ENCODE measurements around the gene MRPS15. TPM values are rescaled to one million over a fixed set of nuclear protein-coding genes. Genes with fewer than 3 reads are reported as not detected.
A peak's percentile ranks its signal among the peaks of the same experiment; 100 is the strongest.

Gene MRPS15
- total and polyA plus RNA-seq, 2 donors from 2014 or later, result 48.1 to 160 TPM

DNA sequence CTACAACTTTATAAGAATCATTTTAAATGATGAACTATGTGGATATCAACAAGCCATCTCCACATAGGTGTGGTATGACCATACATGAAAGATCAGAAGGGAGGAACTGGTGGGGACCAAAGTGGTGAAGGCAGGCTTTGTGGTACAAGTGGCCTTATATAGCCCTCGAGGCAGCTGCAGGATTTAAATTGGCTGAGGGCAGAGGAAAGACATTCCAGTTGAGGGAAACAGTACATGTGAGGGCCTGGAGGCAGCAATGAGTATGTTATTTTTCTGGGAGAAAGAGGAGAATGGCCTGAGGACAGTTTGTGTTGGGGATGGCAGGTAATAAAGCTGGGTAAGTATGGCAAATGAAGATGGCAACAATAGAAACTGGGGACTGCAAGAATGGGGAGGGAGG lies 31.1 kb downstream of the MRPS15 start:
- H3K27me3 ChIP-seq (ENCODE audit: control insufficient read depth, insufficient read depth, low read length), result no peaks in the 10 kb centered on the region
- no peak overlapping the region for H3K27ac ChIP-seq (ENCODE audit: low read depth in 2 of 2, low read length in 2 of 2)
- no peaks in the 10 kb centered on the region for H3K9me3 ChIP-seq (ENCODE audit: control insufficient read depth in 2 of 3, insufficient read depth in 1 of 3, low read length in 3 of 3)
- no peak overlapping the region for H3K9ac ChIP-seq (ENCODE audit: low read length in 3 of 3)
- peaks cover 0 to 6% (median 3%) of the 10 kb centered on the region in 3 donors for H3K4me1 ChIP-seq (ENCODE audit: control insufficient read depth in 2 of 3, insufficient read depth in 2 of 3, low read depth in 1 of 3, low read length in 3 of 3)
- H3K36me3 ChIP-seq (ENCODE audit: control insufficient read depth in 2 of 3, insufficient read depth in 3 of 3, low read length in 3 of 3), result peaks cover 4 to 7% (median 6%) of the 10 kb centered on the region in 3 donors
- no peak for FAIRE-seq
- intact Hi-C loops (cut with DNase I), result no loop called here
- DNase-seq, result no peak
- TF ChIP-seq, protein P1, sequence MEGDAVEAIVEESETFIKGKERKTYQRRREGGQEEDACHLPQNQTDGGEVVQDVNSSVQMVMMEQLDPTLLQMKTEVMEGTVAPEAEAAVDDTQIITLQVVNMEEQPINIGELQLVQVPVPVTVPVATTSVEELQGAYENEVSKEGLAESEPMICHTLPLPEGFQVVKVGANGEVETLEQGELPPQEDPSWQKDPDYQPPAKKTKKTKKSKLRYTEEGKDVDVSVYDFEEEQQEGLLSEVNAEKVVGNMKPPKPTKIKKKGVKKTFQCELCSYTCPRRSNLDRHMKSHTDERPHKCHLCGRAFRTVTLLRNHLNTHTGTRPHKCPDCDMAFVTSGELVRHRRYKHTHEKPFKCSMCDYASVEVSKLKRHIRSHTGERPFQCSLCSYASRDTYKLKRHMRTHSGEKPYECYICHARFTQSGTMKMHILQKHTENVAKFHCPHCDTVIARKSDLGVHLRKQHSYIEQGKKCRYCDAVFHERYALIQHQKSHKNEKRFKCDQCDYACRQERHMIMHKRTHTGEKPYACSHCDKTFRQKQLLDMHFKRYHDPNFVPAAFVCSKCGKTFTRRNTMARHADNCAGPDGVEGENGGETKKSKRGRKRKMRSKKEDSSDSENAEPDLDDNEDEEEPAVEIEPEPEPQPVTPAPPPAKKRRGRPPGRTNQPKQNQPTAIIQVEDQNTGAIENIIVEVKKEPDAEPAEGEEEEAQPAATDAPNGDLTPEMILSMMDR (IDR thresholded peaks at IDR 0.05; ENCODE audit: borderline replicate concordance, extremely low read depth, insufficient read depth), result no peak
- no peak overlapping the region for H3K4me3 ChIP-seq (ENCODE audit: low read length in 3 of 3)

DNA sequence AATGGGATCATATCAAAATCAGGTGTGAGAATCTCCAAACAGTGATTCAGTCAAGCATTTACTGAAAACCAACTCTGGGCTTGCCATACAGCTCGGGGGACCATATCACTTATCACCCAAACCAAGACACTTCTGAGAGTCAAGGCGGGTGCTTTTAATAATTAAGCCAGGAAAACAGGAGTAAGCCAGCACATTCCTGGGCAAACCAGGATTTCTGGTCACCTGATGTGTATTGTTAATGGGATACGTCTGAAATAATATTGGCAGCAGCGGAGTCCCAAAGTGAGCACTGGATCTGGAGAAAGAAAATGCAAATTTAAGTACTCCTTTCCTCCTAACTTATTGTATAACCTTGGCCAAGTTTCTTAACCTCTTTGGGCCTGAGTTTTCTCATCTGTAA lies 31.6 kb downstream of the MRPS15 start:
- peaks cover 0 to 6% (median 3%) of the 10 kb centered on the region in 3 donors for H3K4me1 ChIP-seq (ENCODE audit: control insufficient read depth in 2 of 3, insufficient read depth in 2 of 3, low read depth in 1 of 3, low read length in 3 of 3)
- H3K4me3 ChIP-seq (ENCODE audit: low read length in 3 of 3), result no peak overlapping the region
- intact Hi-C loops (cut with DNase I), result no loop called here
- H3K27me3 ChIP-seq (ENCODE audit: control insufficient read depth, insufficient read depth, low read length), result no peaks in the 10 kb centered on the region
- no peak overlapping the region for H3K27ac ChIP-seq (ENCODE audit: low read depth in 2 of 2, low read length in 2 of 2)
- peaks cover 4 to 7% (median 6%) of the 10 kb centered on the region in 3 donors for H3K36me3 ChIP-seq (ENCODE audit: control insufficient read depth in 2 of 3, insufficient read depth in 3 of 3, low read length in 3 of 3)
- FAIRE-seq (no peak), DNase-seq (peak in 1 of 5 donors; percentile 39)
- no peaks in the 10 kb centered on the region for H3K9me3 ChIP-seq (ENCODE audit: control insufficient read depth in 2 of 3, insufficient read depth in 1 of 3, low read length in 3 of 3)
- H3K9ac ChIP-seq (ENCODE audit: low read length in 3 of 3), result no peak overlapping the region
- TF ChIP-seq, protein P1 (IDR thresholded peaks at IDR 0.05; ENCODE audit: borderline replicate concordance, extremely low read depth, insufficient read depth), result no peak

DNA sequence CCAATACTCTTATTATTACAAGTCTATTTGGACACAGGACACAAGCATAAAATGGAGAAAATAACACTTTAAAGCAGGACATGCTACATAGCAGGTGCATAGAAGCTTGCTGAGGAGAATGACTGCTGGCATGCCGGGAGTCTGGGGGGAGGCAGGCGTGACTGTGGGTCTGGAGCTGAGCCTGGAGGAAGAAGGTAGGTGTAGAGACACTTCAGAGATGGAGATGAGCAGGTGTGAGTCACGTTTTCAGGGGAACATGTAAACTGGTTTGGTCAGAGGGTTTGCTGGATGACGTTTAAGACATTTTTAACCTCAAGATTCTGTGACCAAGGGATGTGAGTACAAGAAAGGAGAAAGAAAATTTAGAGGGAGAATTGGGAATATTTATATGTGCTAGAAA lies 38.4 kb downstream of the MRPS15 start:
- peaks cover 2 to 10% (median 8%) of the 10 kb centered on the region in 3 donors for H3K36me3 ChIP-seq (ENCODE audit: control insufficient read depth in 2 of 3, insufficient read depth in 3 of 3, low read length in 3 of 3)
- no peak overlapping the region for H3K4me3 ChIP-seq (ENCODE audit: low read length in 3 of 3)
- FAIRE-seq, result no peak
- no peak overlapping the region for H3K27ac ChIP-seq (ENCODE audit: low read depth in 2 of 2, low read length in 2 of 2)
- no peak for DNase-seq
- no peaks in the 10 kb centered on the region for H3K27me3 ChIP-seq (ENCODE audit: control insufficient read depth, insufficient read depth, low read length)
- no peaks in the 10 kb centered on the region for H3K4me1 ChIP-seq (ENCODE audit: control insufficient read depth in 2 of 3, insufficient read depth in 2 of 3, low read depth in 1 of 3, low read length in 3 of 3)
- H3K9ac ChIP-seq (ENCODE audit: low read length in 3 of 3), result no peak overlapping the region
- TF ChIP-seq, protein P1 (IDR thresholded peaks at IDR 0.05; ENCODE audit: borderline replicate concordance, extremely low read depth, insufficient read depth), result no peak
- intact Hi-C loops (cut with DNase I), result no loop called here
- no peaks in the 10 kb centered on the region for H3K9me3 ChIP-seq (ENCODE audit: control insufficient read depth in 2 of 3, insufficient read depth in 1 of 3, low read length in 3 of 3)

DNA sequence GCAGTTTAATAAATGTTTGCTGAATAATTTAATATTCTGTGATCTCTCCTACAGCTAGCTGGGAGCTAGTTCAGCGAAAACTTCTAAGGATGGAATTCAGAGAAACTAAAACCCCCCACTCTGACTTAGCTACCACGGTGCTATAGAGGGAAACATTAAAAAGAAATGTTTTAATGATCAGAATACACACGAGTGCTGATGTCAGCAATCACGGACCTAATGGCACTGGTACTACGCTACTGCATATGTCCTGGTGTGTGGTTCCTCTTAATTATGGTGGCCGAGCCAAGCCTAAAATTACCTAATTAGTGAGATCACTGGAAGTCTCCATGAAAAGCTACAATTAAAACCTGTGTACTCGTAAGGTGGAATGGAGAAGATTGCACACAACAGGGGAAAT lies 42.5 kb downstream of the MRPS15 start:
- H3K4me1 ChIP-seq (ENCODE audit: control insufficient read depth in 2 of 3, insufficient read depth in 2 of 3, low read depth in 1 of 3, low read length in 3 of 3), result no peaks in the 10 kb centered on the region
- DNase-seq (no peak), FAIRE-seq (no peak)
- intact Hi-C loops (cut with DNase I), result loop anchor here (5.0 kb wide), 1 partner anchor 79 kb away; no protein-coding TSS in a partner anchor
- no peaks in the 10 kb centered on the region for H3K27me3 ChIP-seq (ENCODE audit: control insufficient read depth, insufficient read depth, low read length)
- no peaks in the 10 kb centered on the region for H3K9me3 ChIP-seq (ENCODE audit: control insufficient read depth in 2 of 3, insufficient read depth in 1 of 3, low read length in 3 of 3)
- peaks cover 0 to 10% (median 10%) of the 10 kb centered on the region in 3 donors for H3K36me3 ChIP-seq (ENCODE audit: control insufficient read depth in 2 of 3, insufficient read depth in 3 of 3, low read length in 3 of 3)
- no peak overlapping the region for H3K9ac ChIP-seq (ENCODE audit: low read length in 3 of 3)
- H3K27ac ChIP-seq (ENCODE audit: low read depth in 2 of 2, low read length in 2 of 2), result no peak overlapping the region
- no peak overlapping the region for H3K4me3 ChIP-seq (ENCODE audit: low read length in 3 of 3)
- TF ChIP-seq, protein P1 (IDR thresholded peaks at IDR 0.05; ENCODE audit: borderline replicate concordance, extremely low read depth, insufficient read depth), result no peak

All from kidney (tissue), 14 donors.